NCI-H774 (cell line): ENCODE measurements around the gene EFNB3.

Experiments
- DNase-seq: peaks from one replicate; lab custom pipeline; 2025; lab: John Stamatoyannopoulos, UW

The EFNB3 gene

GRCh38 chr17:7704601-7705268 is at the start of gene EFNB3:
TSS of gene EFNB3 (plus strand) at chr17:7705202. CDS start at chr17:7705599, 397 bp downstream.
- no peak for DNase-seq

- DNase-seq, result no peak
Observed at GRCh38 chr17:7655541-7655840, 49.5 kb upstream of the EFNB3 start.

- DNase-seq, result no peak
Observed at GRCh38 chr17:7656958-7657609, 47.9 kb upstream of the EFNB3 start.

- DNase-seq, result no peak
Observed at GRCh38 chr17:7667656-7668406, 37.2 kb upstream of the EFNB3 start.

- no peak for DNase-seq
Observed at GRCh38 chr17:7668482-7668881, 36.5 kb upstream of the EFNB3 start.

GRCh38 chr17:7673239-7673638 is 31.8 kb upstream of the EFNB3 start:
- DNase-seq, result no peak

- no peak for DNase-seq
Observed at GRCh38 chr17:7674934-7675333, 30.1 kb upstream of the EFNB3 start.

- DNase-seq, result no peak
Observed at GRCh38 chr17:7676533-7676932, 28.5 kb upstream of the EFNB3 start.

GRCh38 chr17:7677388-7678067 is 27.5 kb upstream of the EFNB3 start:
- no peak for DNase-seq

GRCh38 chr17:7684851-7685532 is 20.0 kb upstream of the EFNB3 start:
- DNase-seq, result no peak

- DNase-seq, result peak; percentile 77
Observed at GRCh38 chr17:7685533-7686221, 19.3 kb upstream of the EFNB3 start.

- peak; percentile 63 for DNase-seq
Observed at GRCh38 chr17:7686222-7687071, 18.6 kb upstream of the EFNB3 start.

- peak; percentile 60 for DNase-seq
Observed at GRCh38 chr17:7687072-7687907, 17.7 kb upstream of the EFNB3 start, which contains the start of gene TP53. TSS of gene TP53 (minus strand) at chr17:7687490. CDS start at chr17:7676594, 10,896 bp downstream.

GRCh38 chr17:7687908-7688807 is 16.8 kb upstream of the EFNB3 start, which contains the start of gene WRAP53:
TSS of gene WRAP53 (plus strand) at chr17:7688477. CDS start at chr17:7688649, 172 bp downstream.
- DNase-seq, result peak; percentile 82

- no peak for DNase-seq
Observed at GRCh38 chr17:7688808-7689316, 16.1 kb upstream of the EFNB3 start.

- DNase-seq, result no peak
Observed at GRCh38 chr17:7695586-7695985, 9.4 kb upstream of the EFNB3 start.

GRCh38 chr17:7697828-7698588 is 7.0 kb upstream of the EFNB3 start:
- DNase-seq, result no peak
